ENCODE results near the gene APLP2. TPM values are rescaled to one million over a fixed set of nuclear protein-coding genes. Genes with fewer than 3 reads are reported as not detected.

Gene APLP2
- total RNA-seq, 1 experiment from 2014 or later, result 210 TPM

DNA sequence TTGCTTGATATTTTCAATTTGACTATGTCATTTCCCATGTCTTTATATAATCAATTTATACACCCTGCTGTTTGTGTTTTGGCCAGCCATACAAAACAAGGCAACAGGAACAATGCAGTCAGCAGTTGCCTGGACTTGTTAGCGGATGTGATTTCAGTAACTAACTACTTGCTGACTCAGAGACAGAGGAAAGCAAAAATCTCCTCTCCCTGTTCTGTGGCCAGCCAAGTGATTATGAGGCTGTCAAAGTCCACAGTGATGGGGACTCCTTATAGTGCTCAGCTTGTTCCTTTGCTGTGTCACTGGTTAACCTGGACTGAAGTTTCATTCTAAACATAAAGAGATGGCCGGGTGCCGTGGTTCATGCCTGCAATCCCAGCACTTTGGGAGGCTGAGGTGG is 32.6 kb upstream of the APLP2 start:
- H3K9ac ChIP-seq (ENCODE audit: low read length), result no peak overlapping the region
- H3K4me2 ChIP-seq (ENCODE audit: low read length), result no peak overlapping the region
- no TSS peak for BruUV-seq (replicated peaks)
- no peak for DNase-seq (ENCODE audit: low read depth, low spot score)
- H3K9me2 ChIP-seq (ENCODE audit: insufficient read depth), result no peaks in the 10 kb centered on the region
- no peak overlapping the region for H3K4me3 ChIP-seq (replicated peaks in 1 of 2; ENCODE audit: low read depth in 1 of 2, low read length in 2 of 2)
- no peaks in the 10 kb centered on the region for H3K79me2 ChIP-seq (ENCODE audit: insufficient read depth, low read length)
- ChIA-PET RAD21 (ENCODE audit: low non-redundant PET in 1 of 2, low total read pairs in 2 of 2, uncharacterized antibody in 2 of 2, unreplicated experiment in 2 of 2) (no interaction called here), CTCF (no interaction called here), POLR2A (no interaction called here)
- ATAC-seq, result no peak
- no peaks in the 10 kb centered on the region for H4K20me1 ChIP-seq (ENCODE audit: insufficient read depth)
- no peaks in the 10 kb centered on the region for H3K27me3 ChIP-seq (ENCODE audit: insufficient read depth, low read length)
- no peaks in the 10 kb centered on the region for H3K36me3 ChIP-seq (ENCODE audit: control insufficient read depth in 1 of 2, insufficient read depth in 2 of 2, low read length in 2 of 2)
- no peak overlapping the region for H2AFZ ChIP-seq (ENCODE audit: low read depth, low read length, poor library complexity, severe bottlenecking)
- H3K9me3 ChIP-seq (ENCODE audit: control insufficient read depth in 1 of 2, insufficient read depth in 1 of 2, low read depth in 1 of 2, low read length in 2 of 2), result no peaks in the 10 kb centered on the region
- H3K27ac ChIP-seq (ENCODE audit: low read depth, low read length), result no peak overlapping the region
- TF ChIP-seq, protein P1, sequence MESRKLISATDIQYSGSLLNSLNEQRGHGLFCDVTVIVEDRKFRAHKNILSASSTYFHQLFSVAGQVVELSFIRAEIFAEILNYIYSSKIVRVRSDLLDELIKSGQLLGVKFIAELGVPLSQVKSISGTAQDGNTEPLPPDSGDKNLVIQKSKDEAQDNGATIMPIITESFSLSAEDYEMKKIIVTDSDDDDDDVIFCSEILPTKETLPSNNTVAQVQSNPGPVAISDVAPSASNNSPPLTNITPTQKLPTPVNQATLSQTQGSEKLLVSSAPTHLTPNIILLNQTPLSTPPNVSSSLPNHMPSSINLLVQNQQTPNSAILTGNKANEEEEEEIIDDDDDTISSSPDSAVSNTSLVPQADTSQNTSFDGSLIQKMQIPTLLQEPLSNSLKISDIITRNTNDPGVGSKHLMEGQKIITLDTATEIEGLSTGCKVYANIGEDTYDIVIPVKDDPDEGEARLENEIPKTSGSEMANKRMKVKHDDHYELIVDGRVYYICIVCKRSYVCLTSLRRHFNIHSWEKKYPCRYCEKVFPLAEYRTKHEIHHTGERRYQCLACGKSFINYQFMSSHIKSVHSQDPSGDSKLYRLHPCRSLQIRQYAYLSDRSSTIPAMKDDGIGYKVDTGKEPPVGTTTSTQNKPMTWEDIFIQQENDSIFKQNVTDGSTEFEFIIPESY (IDR thresholded peaks at IDR 0.05; ENCODE audit: extremely low read depth, insufficient replicate concordance, low read length), result no peak
- TF ChIP-seq SIN3A (IDR thresholded peaks at IDR 0.05; ENCODE audit: low read depth), result no peak
- TF ChIP-seq, protein P2, sequence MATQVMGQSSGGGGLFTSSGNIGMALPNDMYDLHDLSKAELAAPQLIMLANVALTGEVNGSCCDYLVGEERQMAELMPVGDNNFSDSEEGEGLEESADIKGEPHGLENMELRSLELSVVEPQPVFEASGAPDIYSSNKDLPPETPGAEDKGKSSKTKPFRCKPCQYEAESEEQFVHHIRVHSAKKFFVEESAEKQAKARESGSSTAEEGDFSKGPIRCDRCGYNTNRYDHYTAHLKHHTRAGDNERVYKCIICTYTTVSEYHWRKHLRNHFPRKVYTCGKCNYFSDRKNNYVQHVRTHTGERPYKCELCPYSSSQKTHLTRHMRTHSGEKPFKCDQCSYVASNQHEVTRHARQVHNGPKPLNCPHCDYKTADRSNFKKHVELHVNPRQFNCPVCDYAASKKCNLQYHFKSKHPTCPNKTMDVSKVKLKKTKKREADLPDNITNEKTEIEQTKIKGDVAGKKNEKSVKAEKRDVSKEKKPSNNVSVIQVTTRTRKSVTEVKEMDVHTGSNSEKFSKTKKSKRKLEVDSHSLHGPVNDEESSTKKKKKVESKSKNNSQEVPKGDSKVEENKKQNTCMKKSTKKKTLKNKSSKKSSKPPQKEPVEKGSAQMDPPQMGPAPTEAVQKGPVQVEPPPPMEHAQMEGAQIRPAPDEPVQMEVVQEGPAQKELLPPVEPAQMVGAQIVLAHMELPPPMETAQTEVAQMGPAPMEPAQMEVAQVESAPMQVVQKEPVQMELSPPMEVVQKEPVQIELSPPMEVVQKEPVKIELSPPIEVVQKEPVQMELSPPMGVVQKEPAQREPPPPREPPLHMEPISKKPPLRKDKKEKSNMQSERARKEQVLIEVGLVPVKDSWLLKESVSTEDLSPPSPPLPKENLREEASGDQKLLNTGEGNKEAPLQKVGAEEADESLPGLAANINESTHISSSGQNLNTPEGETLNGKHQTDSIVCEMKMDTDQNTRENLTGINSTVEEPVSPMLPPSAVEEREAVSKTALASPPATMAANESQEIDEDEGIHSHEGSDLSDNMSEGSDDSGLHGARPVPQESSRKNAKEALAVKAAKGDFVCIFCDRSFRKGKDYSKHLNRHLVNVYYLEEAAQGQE (IDR thresholded peaks at IDR 0.05; ENCODE audit: low read depth), result no peak
- TF ChIP-seq SRF (IDR thresholded peaks at IDR 0.05; ENCODE audit: low read depth), result no peak
- TF ChIP-seq RAD21 (IDR thresholded peaks at IDR 0.05; ENCODE audit: low read depth), result no peak
- TF ChIP-seq ELF1 (IDR thresholded peaks at IDR 0.05; ENCODE audit: borderline replicate concordance, low read depth), result no peak
- TF ChIP-seq FOSL1 (IDR thresholded peaks at IDR 0.05; ENCODE audit: low read depth), result no peak
- TF ChIP-seq TCF7L2 (IDR thresholded peaks at IDR 0.05; ENCODE audit: borderline replicate concordance, extremely low read depth, insufficient read depth, insufficient read length), result no peak
- TF ChIP-seq, protein P3, sequence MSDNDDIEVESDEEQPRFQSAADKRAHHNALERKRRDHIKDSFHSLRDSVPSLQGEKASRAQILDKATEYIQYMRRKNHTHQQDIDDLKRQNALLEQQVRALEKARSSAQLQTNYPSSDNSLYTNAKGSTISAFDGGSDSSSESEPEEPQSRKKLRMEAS (IDR thresholded peaks at IDR 0.05), result no peak
- TF ChIP-seq POLR2AphosphoS5 (IDR thresholded peaks at IDR 0.05; ENCODE audit: low read depth, low read length), result no peak
- no peak for TF ChIP-seq ATF3 (IDR thresholded peaks at IDR 0.05)
- TF ChIP-seq SP1 (IDR thresholded peaks at IDR 0.05; ENCODE audit: low read depth), result no peak
- TF ChIP-seq EZH2phosphoT487 (IDR thresholded peaks at IDR 0.05; ENCODE audit: borderline replicate concordance), result no peak
- no peak for TF ChIP-seq EZH2 (IDR thresholded peaks at IDR 0.05)
- no peak for TF ChIP-seq CBX3 (IDR thresholded peaks at IDR 0.05; ENCODE audit: low read depth)
- no peak for TF ChIP-seq JUND (IDR thresholded peaks at IDR 0.05)
- TF ChIP-seq EGR1 (IDR thresholded peaks at IDR 0.05; ENCODE audit: low read depth), result no peak
- no peak for TF ChIP-seq ZFX (IDR thresholded peaks at IDR 0.05)
- TF ChIP-seq YY1 (IDR thresholded peaks at IDR 0.05; ENCODE audit: extremely low read depth, insufficient replicate concordance, low read depth, low read length), result no peak
- intact Hi-C loops (cut with micrococcal nuclease), result no loop called here
- no peaks in the 10 kb centered on the region; a peak in 1 of 4 replicates for H3K4me1 ChIP-seq (ENCODE audit: control insufficient read depth in 1 of 2, insufficient read depth in 2 of 2, low read length in 2 of 2)
